ENCODE measurements around the gene TMEM174. TPM values are rescaled to one million over a fixed set of nuclear protein-coding genes. Genes with fewer than 3 reads are reported as not detected.

The TMEM174 gene
- polyA plus RNA-seq, 2 donors, result not detected

DNA sequence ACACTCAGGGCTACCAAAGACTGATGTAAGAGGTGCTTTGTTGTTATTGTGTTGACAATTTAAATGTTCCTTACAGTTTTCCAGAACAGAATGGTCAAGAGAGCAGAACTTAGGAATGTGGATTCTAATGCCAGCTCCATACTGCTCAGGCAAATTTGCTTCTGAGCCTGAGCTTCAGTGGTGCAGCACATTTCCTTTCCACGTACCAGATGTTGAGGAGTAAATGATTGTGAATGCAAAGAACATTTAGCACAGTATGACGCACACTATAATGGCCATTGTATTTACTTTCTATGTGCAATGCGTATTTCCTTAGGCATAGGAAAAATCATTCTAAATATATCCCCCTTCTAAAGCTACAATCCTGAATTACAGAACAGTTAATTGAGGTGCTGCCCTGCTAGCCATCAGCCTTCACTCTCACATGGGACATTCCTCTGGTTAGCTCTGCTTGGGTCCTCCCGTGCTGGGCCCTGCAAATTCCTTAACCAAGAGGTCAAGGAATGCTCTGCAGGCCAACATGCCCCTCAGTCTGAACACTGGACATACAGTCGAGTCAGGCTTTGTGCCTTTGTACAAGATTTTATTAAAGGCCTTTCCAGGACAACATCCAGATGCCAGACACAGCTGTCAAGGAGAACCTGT lies 21.1 kb upstream of the TMEM174 start:
- no peak overlapping the region for H3K4me3 ChIP-seq (ENCODE audit: low read depth in 1 of 2, low read length in 2 of 2)
- no peaks in the 10 kb centered on the region for H3K36me3 ChIP-seq (ENCODE audit: control insufficient read depth in 2 of 2, insufficient read depth in 2 of 2, low read length in 1 of 2)
- H3K27ac ChIP-seq (ENCODE audit: low read depth in 2 of 2, low read length in 1 of 2), result no peak overlapping the region
- 76 to 81% methylated on average over 5 of the region's 5 CpGs for WGBS, 2 donors
- no peaks in the 10 kb centered on the region for H3K9me3 ChIP-seq (ENCODE audit: control insufficient read depth in 2 of 2, insufficient read depth in 1 of 2, low read depth in 1 of 2, low read length in 1 of 2)
- H3K27me3 ChIP-seq (ENCODE audit: control insufficient read depth in 1 of 2, insufficient read depth in 2 of 2, low read length in 2 of 2), result no peaks in the 10 kb centered on the region
- H3K4me1 ChIP-seq (ENCODE audit: control insufficient read depth in 2 of 2, insufficient read depth in 2 of 2, low read length in 1 of 2), result no peaks in the 10 kb centered on the region

DNA sequence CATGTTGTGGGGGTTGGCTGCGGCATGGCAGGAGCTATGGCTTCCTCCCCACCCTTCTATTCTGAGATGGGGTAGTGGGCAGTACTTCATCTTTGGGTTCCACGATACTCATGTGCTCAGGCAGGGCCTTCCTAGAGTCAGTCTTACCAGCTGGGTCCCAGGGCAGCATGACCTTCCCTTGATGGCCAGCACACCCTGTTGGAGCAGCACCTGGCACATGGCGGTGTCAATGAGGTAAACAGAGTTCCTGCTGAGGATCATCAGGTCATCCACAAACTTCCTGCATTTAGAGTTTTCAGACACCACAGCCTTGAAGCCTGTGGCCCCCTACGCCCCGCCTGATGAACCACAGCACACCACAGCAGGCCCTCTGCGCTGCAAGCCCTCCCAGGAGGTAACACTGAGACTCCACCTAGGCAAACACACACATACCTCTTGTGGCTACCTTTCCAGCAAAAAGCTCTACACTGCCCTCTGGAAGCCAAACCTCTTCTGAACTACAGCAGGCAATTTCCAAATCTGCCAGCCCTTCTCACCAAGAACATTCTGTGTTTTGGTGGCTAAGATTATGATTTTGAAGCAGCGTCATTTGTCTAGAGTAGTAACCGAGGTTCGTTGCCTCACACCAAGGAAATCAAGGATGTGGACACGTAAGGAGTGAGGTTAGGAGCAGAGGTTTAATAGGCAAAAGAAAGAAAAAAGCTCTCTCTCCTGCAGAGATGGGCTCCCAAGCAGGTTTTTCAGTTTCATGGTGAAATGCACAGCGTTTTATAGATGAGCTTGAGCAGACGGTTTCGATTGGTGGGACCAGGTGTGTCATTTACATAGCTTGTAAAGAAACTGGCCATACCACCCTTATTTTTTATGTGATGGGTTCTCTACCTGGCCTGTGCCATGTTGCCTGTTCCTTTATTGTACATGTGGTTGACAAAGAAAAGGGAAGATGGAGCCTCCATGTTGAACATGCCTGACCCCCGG lies 20.3 kb upstream of the TMEM174 start:
- Histone ChIP-seq H3K27me3 (ENCODE audit: control insufficient read depth in 1 of 2, insufficient read depth in 2 of 2, low read length in 2 of 2) (no peaks in the 10 kb centered on the region), H3K36me3 (ENCODE audit: control insufficient read depth in 2 of 2, insufficient read depth in 2 of 2, low read length in 1 of 2) (no peaks in the 10 kb centered on the region), H3K4me1 (ENCODE audit: control insufficient read depth in 2 of 2, insufficient read depth in 2 of 2, low read length in 1 of 2) (no peaks in the 10 kb centered on the region), H3K9me3 (ENCODE audit: control insufficient read depth in 2 of 2, insufficient read depth in 1 of 2, low read depth in 1 of 2, low read length in 1 of 2) (no peaks in the 10 kb centered on the region), H3K4me3 (ENCODE audit: low read depth in 1 of 2, low read length in 2 of 2) (no peak overlapping the region), H3K27ac (ENCODE audit: low read depth in 2 of 2, low read length in 1 of 2) (no peak overlapping the region)
- WGBS, 2 donors, result 77 to 81% methylated on average over 14 of the region's 14 CpGs

DNA sequence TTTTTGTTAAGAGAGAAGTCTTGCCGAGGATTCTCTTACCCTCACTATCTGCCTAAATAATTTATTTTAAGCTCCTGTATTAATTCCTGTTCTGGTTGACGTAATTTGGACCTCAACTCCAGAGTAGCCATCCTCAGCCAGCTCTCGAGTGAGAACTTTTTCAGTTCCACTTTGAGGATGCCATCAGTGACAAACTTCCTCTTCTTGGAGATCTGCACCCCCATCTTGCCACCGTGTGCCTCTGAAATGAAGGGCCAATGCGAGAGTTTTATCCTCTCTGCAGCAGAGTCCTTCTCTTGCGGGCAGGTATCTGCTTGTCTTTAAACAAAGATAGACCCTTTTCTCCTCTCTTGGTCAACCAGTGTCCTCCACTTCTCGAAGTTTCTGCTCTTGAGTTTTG lies 19.5 kb upstream of the TMEM174 start:
- Histone ChIP-seq H3K36me3 (ENCODE audit: control insufficient read depth in 2 of 2, insufficient read depth in 2 of 2, low read length in 1 of 2) (no peaks in the 10 kb centered on the region), H3K4me1 (ENCODE audit: control insufficient read depth in 2 of 2, insufficient read depth in 2 of 2, low read length in 1 of 2) (no peaks in the 10 kb centered on the region), H3K4me3 (ENCODE audit: low read depth in 1 of 2, low read length in 2 of 2) (no peak overlapping the region), H3K27me3 (ENCODE audit: control insufficient read depth in 1 of 2, insufficient read depth in 2 of 2, low read length in 2 of 2) (no peaks in the 10 kb centered on the region), H3K27ac (ENCODE audit: low read depth in 2 of 2, low read length in 1 of 2) (no peak overlapping the region), H3K9me3 (ENCODE audit: control insufficient read depth in 2 of 2, insufficient read depth in 1 of 2, low read depth in 1 of 2, low read length in 1 of 2) (no peaks in the 10 kb centered on the region)
- 69 to 74% methylated on average over 7 of the region's 7 CpGs for WGBS, 2 donors

- no peaks in the 10 kb centered on the region for H3K9me3 ChIP-seq (ENCODE audit: control insufficient read depth in 2 of 2, insufficient read depth in 1 of 2, low read depth in 1 of 2, low read length in 1 of 2)
- H3K4me1 ChIP-seq (ENCODE audit: control insufficient read depth in 2 of 2, insufficient read depth in 2 of 2, low read length in 1 of 2), result no peaks in the 10 kb centered on the region
- no peaks in the 10 kb centered on the region for H3K27me3 ChIP-seq (ENCODE audit: control insufficient read depth in 1 of 2, insufficient read depth in 2 of 2, low read length in 2 of 2)
- H3K27ac ChIP-seq (ENCODE audit: low read depth in 2 of 2, low read length in 1 of 2), result no peak overlapping the region
- H3K4me3 ChIP-seq (ENCODE audit: low read depth in 1 of 2, low read length in 2 of 2), result no peak overlapping the region
- H3K36me3 ChIP-seq (ENCODE audit: control insufficient read depth in 2 of 2, insufficient read depth in 2 of 2, low read length in 1 of 2), result no peaks in the 10 kb centered on the region
- WGBS, 2 donors, result 77 to 82% methylated on average over 5 of the region's 5 CpGs
These were observed 18.6 kb upstream of the TMEM174 start for GRCh38 chr5:73154208-73155006.

DNA sequence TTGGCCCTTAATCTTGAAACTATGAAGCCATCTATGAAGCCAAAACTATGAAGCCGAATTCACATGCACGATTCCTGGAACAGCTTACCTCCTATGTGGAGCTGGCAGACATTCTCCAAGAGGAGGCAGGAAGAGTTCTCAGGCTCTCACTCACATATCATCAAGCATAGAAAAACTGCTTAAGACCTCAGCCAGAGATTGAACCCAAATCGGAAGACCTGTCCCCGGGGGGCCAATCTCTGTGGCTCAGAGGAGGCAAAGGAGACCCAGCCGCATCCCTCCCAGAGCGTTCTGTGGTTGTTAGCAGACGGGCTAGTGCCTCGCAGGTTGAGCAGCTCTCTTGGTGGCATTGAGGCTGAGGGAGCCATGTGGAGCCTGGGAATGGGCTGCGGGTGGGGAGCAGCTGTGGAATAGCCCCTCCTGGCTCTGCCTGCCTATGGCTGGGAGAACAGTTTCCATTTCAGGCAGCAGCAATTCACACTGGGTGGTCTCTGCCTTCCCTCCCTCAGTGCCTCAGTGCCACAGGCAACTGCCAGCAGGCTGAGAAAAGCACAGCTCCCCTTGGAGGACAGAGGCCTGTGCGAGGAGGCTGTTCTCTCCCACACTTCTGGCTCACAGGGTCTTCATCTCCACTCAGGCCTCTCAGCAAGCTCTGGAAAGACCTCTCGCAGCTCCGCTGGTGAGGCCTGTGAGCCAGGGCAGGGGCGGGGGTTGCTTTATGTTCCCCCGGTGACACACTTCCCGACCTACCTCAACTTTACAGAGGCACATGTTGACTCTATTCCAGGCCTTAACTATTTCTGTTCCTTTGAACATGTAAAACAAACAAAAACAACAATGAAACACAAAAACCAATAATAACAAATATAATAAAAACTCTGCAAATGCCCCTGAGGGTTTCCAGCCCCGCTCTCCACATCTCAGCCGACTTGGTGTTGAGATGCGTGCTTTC lies 17.4 kb upstream of the TMEM174 start:
- Histone ChIP-seq H3K27ac (ENCODE audit: low read depth in 2 of 2, low read length in 1 of 2) (no peak overlapping the region), H3K27me3 (ENCODE audit: control insufficient read depth in 1 of 2, insufficient read depth in 2 of 2, low read length in 2 of 2) (no peaks in the 10 kb centered on the region), H3K4me1 (ENCODE audit: control insufficient read depth in 2 of 2, insufficient read depth in 2 of 2, low read length in 1 of 2) (no peaks in the 10 kb centered on the region), H3K36me3 (ENCODE audit: control insufficient read depth in 2 of 2, insufficient read depth in 2 of 2, low read length in 1 of 2) (no peaks in the 10 kb centered on the region), H3K4me3 (ENCODE audit: low read depth in 1 of 2, low read length in 2 of 2) (no peak overlapping the region), H3K9me3 (ENCODE audit: control insufficient read depth in 2 of 2, insufficient read depth in 1 of 2, low read depth in 1 of 2, low read length in 1 of 2) (no peaks in the 10 kb centered on the region)
- WGBS, 2 donors, result 87 to 89% methylated on average over 18 of the region's 18 CpGs

DNA sequence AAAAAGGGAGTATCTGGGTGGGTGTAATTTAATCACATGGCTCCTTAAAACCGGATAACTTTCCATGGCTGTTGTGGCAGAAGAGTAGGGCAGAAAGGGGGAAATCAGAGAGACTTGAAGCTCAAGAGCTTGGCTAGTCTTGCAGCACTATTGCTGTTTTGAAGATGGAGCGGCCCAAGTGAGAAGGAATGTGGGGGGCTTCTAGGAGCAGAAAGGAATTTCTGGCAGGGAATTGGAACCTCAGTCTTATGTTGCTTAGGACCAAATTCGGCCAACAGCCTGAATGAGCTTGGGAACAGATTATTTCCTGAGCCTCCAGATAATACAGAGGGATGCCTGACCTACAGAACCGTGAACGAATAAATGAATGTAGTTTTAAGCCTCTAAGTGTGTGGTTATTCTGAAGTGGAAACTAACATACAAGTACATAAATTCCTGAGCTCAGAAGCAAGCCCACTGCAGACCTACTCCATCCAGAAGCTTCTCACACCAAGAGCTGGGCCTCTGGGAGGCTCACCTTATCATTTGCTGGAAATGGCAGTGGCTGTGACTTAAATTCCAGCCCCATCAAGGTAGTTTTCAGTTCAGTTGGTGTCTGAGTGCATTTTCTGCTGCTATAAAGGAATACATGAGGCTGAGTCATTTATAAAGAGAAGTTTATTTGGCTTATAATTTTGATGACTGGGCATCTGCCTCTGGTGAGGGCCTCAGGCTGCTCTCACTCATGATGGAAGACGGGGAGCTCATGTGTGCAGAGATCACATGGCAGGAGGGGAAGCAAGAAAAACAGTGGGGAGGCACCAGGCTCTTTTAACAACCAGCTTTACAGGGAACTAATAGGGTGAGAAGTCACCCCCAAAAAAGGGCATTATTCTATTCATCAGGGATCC lies 15.3 kb upstream of the TMEM174 start:
- H3K36me3 ChIP-seq (ENCODE audit: control insufficient read depth in 2 of 2, insufficient read depth in 2 of 2, low read length in 1 of 2), result no peaks in the 10 kb centered on the region
- WGBS, 2 donors, result 75 to 86% methylated on average over 6 of the region's 6 CpGs
- no peak overlapping the region for H3K4me3 ChIP-seq (ENCODE audit: low read depth in 1 of 2, low read length in 2 of 2)
- H3K27ac ChIP-seq (ENCODE audit: low read depth in 2 of 2, low read length in 1 of 2), result no peak overlapping the region
- H3K27me3 ChIP-seq (ENCODE audit: control insufficient read depth in 1 of 2, insufficient read depth in 2 of 2, low read length in 2 of 2), result no peaks in the 10 kb centered on the region
- H3K4me1 ChIP-seq (ENCODE audit: control insufficient read depth in 2 of 2, insufficient read depth in 2 of 2, low read length in 1 of 2), result no peaks in the 10 kb centered on the region
- H3K9me3 ChIP-seq (ENCODE audit: control insufficient read depth in 2 of 2, insufficient read depth in 1 of 2, low read depth in 1 of 2, low read length in 1 of 2), result no peaks in the 10 kb centered on the region

DNA sequence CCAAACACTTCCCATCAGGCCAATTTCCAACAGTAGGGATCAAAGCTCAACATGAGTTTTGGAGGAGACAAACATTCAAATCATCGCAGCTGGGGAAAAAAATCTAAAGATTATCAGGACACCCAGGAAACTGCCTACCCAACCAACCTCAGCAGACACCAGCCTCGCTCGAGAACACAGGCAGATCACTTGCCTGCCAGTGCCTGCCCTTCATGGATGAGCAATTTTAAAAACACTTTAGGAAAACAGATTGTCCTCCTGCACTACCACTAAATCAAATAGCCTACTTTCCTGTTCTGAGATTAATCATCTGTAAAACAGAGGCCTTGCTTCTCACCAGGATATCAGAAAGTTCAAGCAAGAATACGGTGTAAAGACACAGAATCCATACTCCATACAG lies 14.7 kb upstream of the TMEM174 start:
- H3K4me1 ChIP-seq (ENCODE audit: control insufficient read depth in 2 of 2, insufficient read depth in 2 of 2, low read length in 1 of 2), result no peaks in the 10 kb centered on the region
- H3K27ac ChIP-seq (ENCODE audit: low read depth in 2 of 2, low read length in 1 of 2), result no peak overlapping the region
- H3K4me3 ChIP-seq (ENCODE audit: low read depth in 1 of 2, low read length in 2 of 2), result no peak overlapping the region
- no peaks in the 10 kb centered on the region for H3K27me3 ChIP-seq (ENCODE audit: control insufficient read depth in 1 of 2, insufficient read depth in 2 of 2, low read length in 2 of 2)
- H3K36me3 ChIP-seq (ENCODE audit: control insufficient read depth in 2 of 2, insufficient read depth in 2 of 2, low read length in 1 of 2), result no peaks in the 10 kb centered on the region
- 59 to 66% methylated on average over 4 of the region's 4 CpGs for WGBS, 2 donors
- no peaks in the 10 kb centered on the region for H3K9me3 ChIP-seq (ENCODE audit: control insufficient read depth in 2 of 2, insufficient read depth in 1 of 2, low read depth in 1 of 2, low read length in 1 of 2)

DNA sequence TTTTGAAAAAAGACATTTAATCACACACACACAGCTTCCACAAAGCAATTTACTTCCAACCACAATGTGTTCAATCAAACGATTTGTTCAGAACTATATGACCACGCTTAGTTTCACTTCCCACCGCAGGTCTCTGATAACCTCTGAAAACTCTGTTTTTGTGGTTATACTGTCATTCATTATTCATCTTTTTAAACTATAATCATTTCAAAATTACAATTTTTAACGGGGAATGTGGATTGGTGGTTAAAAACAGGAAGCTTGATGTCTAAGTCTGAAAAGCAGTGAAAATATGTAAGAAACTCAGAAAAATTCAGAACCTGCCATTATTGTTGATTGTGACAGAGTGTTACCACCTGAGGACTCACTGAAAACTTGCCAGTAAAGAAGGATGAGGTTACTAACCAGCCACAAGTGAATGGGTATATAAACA lies 12.7 kb upstream of the TMEM174 start:
- no peak overlapping the region for H3K27ac ChIP-seq (ENCODE audit: low read depth in 2 of 2, low read length in 1 of 2)
- no peaks in the 10 kb centered on the region for H3K36me3 ChIP-seq (ENCODE audit: control insufficient read depth in 2 of 2, insufficient read depth in 2 of 2, low read length in 1 of 2)
- 61 to 63% methylated on average over 4 of the region's 4 CpGs for WGBS, 2 donors
- H3K9me3 ChIP-seq (ENCODE audit: control insufficient read depth in 2 of 2, insufficient read depth in 1 of 2, low read depth in 1 of 2, low read length in 1 of 2), result no peaks in the 10 kb centered on the region
- no peaks in the 10 kb centered on the region for H3K4me1 ChIP-seq (ENCODE audit: control insufficient read depth in 2 of 2, insufficient read depth in 2 of 2, low read length in 1 of 2)
- H3K4me3 ChIP-seq (ENCODE audit: low read depth in 1 of 2, low read length in 2 of 2), result no peak overlapping the region
- H3K27me3 ChIP-seq (ENCODE audit: control insufficient read depth in 1 of 2, insufficient read depth in 2 of 2, low read length in 2 of 2), result no peaks in the 10 kb centered on the region
